Activated B cell treated with CpG ODN at 0.5 μM for 24 hours (primary cell): Measurements from ENCODE around the gene FAM193A. TPM values are rescaled to one million over a fixed set of nuclear protein-coding genes. Genes with fewer than 3 reads are reported as not detected.

Experiments
- ATAC-seq: fragments of 200-7000 bp; cut with Tn5 transposase; one replicate; pipeline ENCODE4 v1.10.0; 2021; ENCODE audit warnings: low read depth, mild to moderate bottlenecking, moderate library complexity
- CTCF ChIA-PET: fragments of 350-600 bp; sonication (Branson Sonifier 250); formaldehyde crosslinking; loops from one replicate; lab custom pipeline; 2021; ENCODE audit warnings: antibody characterized with exemption; lab: Charles Lee
- POLR2A ChIA-PET: fragments of 350-600 bp; sonication (Branson Sonifier 250); formaldehyde crosslinking; loops from one replicate; lab custom pipeline; 2021; ENCODE audit warnings: antibody characterized with exemption; lab: Charles Lee
- DNase-seq: peaks from one replicate; pipeline ENCODE4 v3.0.0; 2022
- H3K27ac Mint-ChIP-seq: one replicate; pipeline ENCODE4 v1.8.0; 2020; ENCODE audit warnings: mixed read lengths
- H3K27me3 Mint-ChIP-seq: one replicate; pipeline ENCODE4 v1.8.0; 2021; ENCODE audit warnings: mixed read lengths
- H3K36me3 Mint-ChIP-seq: one replicate; pipeline ENCODE4 v1.8.0; 2021; ENCODE audit warnings: low read depth, mixed read lengths
- H3K4me1 Mint-ChIP-seq: one replicate; pipeline ENCODE4 v1.8.0; 2021; ENCODE audit warnings: mixed read lengths
- H3K4me3 Mint-ChIP-seq: one replicate; pipeline ENCODE4 v1.8.0; 2020; ENCODE audit warnings: mild to moderate bottlenecking, mixed read lengths
- H3K9me3 Mint-ChIP-seq: one replicate; pipeline ENCODE4 v1.8.0; 2020; ENCODE audit warnings: mixed read lengths
- intact Hi-C: fragments of 100-400 bp; cut with micrococcal nuclease; formaldehyde crosslinking; loops from one replicate; pipeline ENCODE4 v1.15.1; 2024
- total RNA-seq: library from RNA; stranded (reverse); gene quantifications from 2 replicates; pipeline ENCODE4 v1.2.3, GENCODE V29; 2022
- TF ChIP-seq, protein P1 (sequence below): fragments of 200-600 bp; IDR thresholded peaks from one replicate; pipeline ENCODE4 v1.8.0; 2022; ENCODE audit warnings: antibody characterized with exemption, mild to moderate bottlenecking

Gene FAM193A
- total RNA-seq, 1 donor from 2014 or later: 42.8 TPM

GRCh38 chr4:2689114-2689513 lies 152.7 kb downstream of the FAM193A start:
- DNase-seq (no peak), ATAC-seq (no peak)
- CTCF ChIA-PET: no interaction called here
- POLR2A ChIA-PET: interaction anchor here (5.4 kb wide), 1 partner anchor 58 kb away, joined by 65 read pairs; no protein-coding TSS in a partner anchor
- Mint-ChIP-seq H3K4me1 (peaks cover 61% of the 10 kb centered on the region), H3K27ac (peak overlapping the region; percentile 95), H3K27me3 (no peaks in the 10 kb centered on the region), H3K4me3 (peak overlapping the region; percentile 75), H3K9me3 (peaks cover 5% of the 10 kb centered on the region), H3K36me3 (peaks cover 76% of the 10 kb centered on the region)
- TF ChIP-seq, protein P1, sequence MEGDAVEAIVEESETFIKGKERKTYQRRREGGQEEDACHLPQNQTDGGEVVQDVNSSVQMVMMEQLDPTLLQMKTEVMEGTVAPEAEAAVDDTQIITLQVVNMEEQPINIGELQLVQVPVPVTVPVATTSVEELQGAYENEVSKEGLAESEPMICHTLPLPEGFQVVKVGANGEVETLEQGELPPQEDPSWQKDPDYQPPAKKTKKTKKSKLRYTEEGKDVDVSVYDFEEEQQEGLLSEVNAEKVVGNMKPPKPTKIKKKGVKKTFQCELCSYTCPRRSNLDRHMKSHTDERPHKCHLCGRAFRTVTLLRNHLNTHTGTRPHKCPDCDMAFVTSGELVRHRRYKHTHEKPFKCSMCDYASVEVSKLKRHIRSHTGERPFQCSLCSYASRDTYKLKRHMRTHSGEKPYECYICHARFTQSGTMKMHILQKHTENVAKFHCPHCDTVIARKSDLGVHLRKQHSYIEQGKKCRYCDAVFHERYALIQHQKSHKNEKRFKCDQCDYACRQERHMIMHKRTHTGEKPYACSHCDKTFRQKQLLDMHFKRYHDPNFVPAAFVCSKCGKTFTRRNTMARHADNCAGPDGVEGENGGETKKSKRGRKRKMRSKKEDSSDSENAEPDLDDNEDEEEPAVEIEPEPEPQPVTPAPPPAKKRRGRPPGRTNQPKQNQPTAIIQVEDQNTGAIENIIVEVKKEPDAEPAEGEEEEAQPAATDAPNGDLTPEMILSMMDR: no peak
- intact Hi-C loops: no loop called here

DNA sequence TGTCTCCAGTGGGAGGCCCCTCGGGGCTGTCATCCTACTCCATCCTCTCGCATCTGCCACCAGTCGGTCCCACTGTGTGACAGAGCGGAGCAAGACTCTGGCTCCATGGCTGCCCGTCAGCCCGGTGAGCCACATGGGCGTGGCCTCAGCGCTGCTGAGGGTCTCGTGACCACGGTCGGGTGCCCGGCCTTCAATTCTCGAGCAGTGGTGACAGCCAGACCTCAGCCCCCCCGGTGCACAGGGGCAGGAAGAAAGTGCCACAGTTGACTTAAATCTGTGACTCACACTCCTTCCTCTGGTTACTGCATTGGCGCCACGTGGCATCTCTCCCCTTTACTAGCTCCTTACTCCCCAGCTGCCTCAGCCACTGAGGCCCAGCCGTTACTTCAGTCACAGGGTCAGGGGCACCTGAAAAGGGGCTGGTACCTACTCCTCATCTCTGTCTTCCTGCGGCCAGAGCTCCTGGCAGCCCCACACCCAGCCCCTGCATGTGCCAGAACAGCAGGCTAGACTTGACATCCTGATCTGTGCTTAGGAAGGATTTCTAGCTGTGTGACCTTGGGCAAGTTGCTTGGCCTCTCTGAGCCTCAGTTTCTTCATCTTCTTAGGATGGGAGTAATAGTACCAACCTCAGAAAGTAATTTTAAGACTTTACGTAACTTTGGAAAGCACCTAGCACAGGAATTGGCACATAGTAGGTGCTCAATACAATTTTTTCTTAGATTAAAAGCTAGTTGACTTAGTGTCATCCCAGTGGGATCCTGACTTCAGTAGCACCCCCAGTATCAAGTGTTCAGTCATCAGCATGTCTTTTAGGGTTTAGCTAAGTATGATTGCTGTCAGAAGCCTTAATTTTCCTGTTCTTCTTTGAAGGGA lies 153.6 kb downstream of the FAM193A start:
- peak; percentile 85 for ATAC-seq

GRCh38 chr4:2691313-2691712 lies 154.9 kb downstream of the FAM193A start:
- CTCF ChIA-PET: interaction anchor here (1.3 kb wide), 1 partner anchor 22 kb away, joined by 3 read pairs; no protein-coding TSS in a partner anchor
- peaks cover 5% of the 10 kb centered on the region for H3K9me3 Mint-ChIP-seq
- no peaks in the 10 kb centered on the region for H3K27me3 Mint-ChIP-seq
- TF ChIP-seq, protein P1: no peak
- intact Hi-C loops: loop anchor here (2.0 to 5.0 kb wide), 3 partner anchors 94 to 241 kb away; no protein-coding TSS in a partner anchor
- peak overlapping the region; percentile 95 for H3K27ac Mint-ChIP-seq
- H3K4me3 Mint-ChIP-seq: peak overlapping the region; percentile 70
- POLR2A ChIA-PET: interaction anchor here (0.6 to 5.4 kb wide), 9 partner anchors 20 to 272 kb away, joined by 3 to 65 read pairs (median 5); partner anchors contain the start of genes GRK4 and TNIP2
- DNase-seq: no peak
- peaks cover 70% of the 10 kb centered on the region for H3K36me3 Mint-ChIP-seq
- no peak for ATAC-seq
- H3K4me1 Mint-ChIP-seq: peaks cover 81% of the 10 kb centered on the region

More for the DNA sequence above, 153.6 kb downstream of the FAM193A start:
- Mint-ChIP-seq H3K4me3 (peak overlapping the region; percentile 75), H3K27ac (peak overlapping the region; percentile 95), H3K36me3 (peaks cover 76% of the 10 kb centered on the region), H3K27me3 (no peaks in the 10 kb centered on the region), H3K9me3 (peaks cover 5% of the 10 kb centered on the region), H3K4me1 (peaks cover 70% of the 10 kb centered on the region)
- TF ChIP-seq, protein P1: no peak
- intact Hi-C loops: loop anchor here (1.0 to 5.0 kb wide), 4 partner anchors 93 to 243 kb away; partner anchors contain the start of gene FAM193A
- DNase-seq: peak; percentile 78
- POLR2A ChIA-PET: interaction anchor here (0.6 to 5.4 kb wide), 11 partner anchors 19 to 273 kb away, joined by 3 to 65 read pairs (median 3); partner anchors contain the start of genes GRK4, NOP14, RNF4 and TNIP2
- CTCF ChIA-PET: interaction anchor here (0.7 kb wide), 1 partner anchor 92 kb away, joined by 3 read pairs; no protein-coding TSS in a partner anchor

GRCh38 chr4:2691952-2692435 lies 155.5 kb downstream of the FAM193A start:
- intact Hi-C loops: loop anchor here (1.0 to 5.0 kb wide), 4 partner anchors 54 to 241 kb away; no protein-coding TSS in a partner anchor
- TF ChIP-seq, protein P1: no peak
- peak; percentile 27 for ATAC-seq
- DNase-seq: no peak
- ChIA-PET POLR2A (interaction anchor here (0.6 to 5.4 kb wide), 8 partner anchors 55 to 272 kb away, joined by 3 to 65 read pairs (median 6); partner anchors contain the start of genes GRK4 and TNIP2), CTCF (interaction anchor here (1.3 kb wide), 1 partner anchor 23 kb away, joined by 3 read pairs; no protein-coding TSS in a partner anchor)
- Mint-ChIP-seq H3K4me1 (peaks cover 87% of the 10 kb centered on the region), H3K27ac (peak overlapping the region; percentile 95), H3K4me3 (peak overlapping the region; percentile 70), H3K27me3 (no peaks in the 10 kb centered on the region), H3K9me3 (peaks cover 5% of the 10 kb centered on the region), H3K36me3 (peaks cover 72% of the 10 kb centered on the region)
